ENCODE measurements around the gene TMEM176B.
"Not testable (repeated sequence)": the region's sequence is repeated elsewhere in the genome, so short reads cannot be mapped to it uniquely, and the experiment has no call there.

TMEM176B gene

GRCh38 chr7:150824379-150825177 is 24.4 kb upstream of the TMEM176B start:
- DNase-seq (ENCODE audit: insufficient read length, low spot score) (no peak), FAIRE-seq (no peak)

DNA sequence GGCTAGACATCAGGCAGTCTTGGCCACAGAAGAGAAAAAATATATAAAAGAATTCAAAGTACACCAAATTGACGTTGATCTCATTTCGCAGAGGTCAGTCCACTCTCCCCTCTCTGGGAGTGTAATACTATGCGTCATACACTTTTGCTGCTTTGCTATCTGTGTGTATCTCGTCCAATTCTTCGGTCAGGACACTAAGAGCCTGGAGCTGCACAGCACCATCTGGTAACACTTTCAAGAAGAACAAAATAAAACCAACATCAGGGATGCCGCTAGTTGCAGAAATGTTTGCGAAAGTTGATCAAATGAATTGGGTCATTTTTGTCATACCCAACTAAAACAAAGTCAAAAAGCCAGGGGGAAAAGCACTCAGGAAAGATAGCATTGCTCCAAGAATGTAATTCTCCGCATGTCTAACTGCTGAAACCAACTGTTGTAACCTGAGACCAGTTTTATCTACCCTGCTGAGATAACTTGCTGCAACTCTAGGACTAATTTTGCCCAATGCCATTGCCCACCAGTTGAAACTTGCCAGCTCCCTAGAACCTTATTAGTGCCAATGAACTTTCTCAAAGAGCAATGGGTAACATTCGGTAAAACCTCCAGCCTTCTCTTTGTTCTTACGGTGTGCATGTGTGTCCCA is 23.4 kb upstream of the TMEM176B start:
- no peak for FAIRE-seq
- TF ChIP-seq SPI1 (IDR thresholded peaks at IDR 0.05; ENCODE audit: low read depth, low read length): no peak
- TF ChIP-seq POLR2AphosphoS5 (IDR thresholded peaks at IDR 0.05; ENCODE audit: low read depth, low read length): no peak
- TF ChIP-seq POLR2A (IDR thresholded peaks at IDR 0.05; ENCODE audit: low read depth, low read length): no peak
- TF ChIP-seq TAF1 (IDR thresholded peaks at IDR 0.05; ENCODE audit: low read depth, low read length): no peak
- no peak for TF ChIP-seq PAX5 (IDR thresholded peaks at IDR 0.05; ENCODE audit: insufficient read depth, low read length, severe bottlenecking)
- TF ChIP-seq POU2F2 (IDR thresholded peaks at IDR 0.05; ENCODE audit: low read depth, low read length): no peak

More at GRCh38 chr7:150824379-150825177, 24.4 kb upstream of the TMEM176B start:
- TF ChIP-seq POLR2A (IDR thresholded peaks at IDR 0.05; ENCODE audit: low read depth, low read length) (no peak), SPI1 (IDR thresholded peaks at IDR 0.05; ENCODE audit: low read depth, low read length) (no peak), TAF1 (IDR thresholded peaks at IDR 0.05; ENCODE audit: low read depth, low read length) (no peak), PAX5 (IDR thresholded peaks at IDR 0.05; ENCODE audit: insufficient read depth, low read length, severe bottlenecking) (no peak), POLR2AphosphoS5 (IDR thresholded peaks at IDR 0.05; ENCODE audit: low read depth, low read length) (no peak), POU2F2 (IDR thresholded peaks at IDR 0.05; ENCODE audit: low read depth, low read length) (no peak)

GRCh38 chr7:150823043-150823442 is 22.9 kb upstream of the TMEM176B start:
- DNase-seq (ENCODE audit: insufficient read length, low spot score) (no peak), FAIRE-seq (no peak)
- no peak for TF ChIP-seq POLR2AphosphoS5 (IDR thresholded peaks at IDR 0.05; ENCODE audit: low read depth, low read length)
- TF ChIP-seq POU2F2 (IDR thresholded peaks at IDR 0.05; ENCODE audit: low read depth, low read length): no peak
- TF ChIP-seq POLR2A (IDR thresholded peaks at IDR 0.05; ENCODE audit: low read depth, low read length): no peak
- TF ChIP-seq TAF1 (IDR thresholded peaks at IDR 0.05; ENCODE audit: low read depth, low read length): no peak
- TF ChIP-seq SPI1 (IDR thresholded peaks at IDR 0.05; ENCODE audit: low read depth, low read length): no peak
- no peak for TF ChIP-seq PAX5 (IDR thresholded peaks at IDR 0.05; ENCODE audit: insufficient read depth, low read length, severe bottlenecking)

More for the DNA sequence above, 23.4 kb upstream of the TMEM176B start:
- DNase-seq (ENCODE audit: insufficient read length, low spot score): no peak

- FAIRE-seq: no peak
- TF ChIP-seq SPI1 (IDR thresholded peaks at IDR 0.05; ENCODE audit: low read depth, low read length) (no peak), POLR2AphosphoS5 (IDR thresholded peaks at IDR 0.05; ENCODE audit: low read depth, low read length) (no peak), TAF1 (IDR thresholded peaks at IDR 0.05; ENCODE audit: low read depth, low read length) (no peak), POU2F2 (IDR thresholded peaks at IDR 0.05; ENCODE audit: low read depth, low read length) (no peak), PAX5 (IDR thresholded peaks at IDR 0.05; ENCODE audit: insufficient read depth, low read length, severe bottlenecking) (no peak), POLR2A (IDR thresholded peaks at IDR 0.05; ENCODE audit: low read depth, low read length) (no peak)
Observed at GRCh38 chr7:150820578-150821198, 20.5 kb upstream of the TMEM176B start.

DNA sequence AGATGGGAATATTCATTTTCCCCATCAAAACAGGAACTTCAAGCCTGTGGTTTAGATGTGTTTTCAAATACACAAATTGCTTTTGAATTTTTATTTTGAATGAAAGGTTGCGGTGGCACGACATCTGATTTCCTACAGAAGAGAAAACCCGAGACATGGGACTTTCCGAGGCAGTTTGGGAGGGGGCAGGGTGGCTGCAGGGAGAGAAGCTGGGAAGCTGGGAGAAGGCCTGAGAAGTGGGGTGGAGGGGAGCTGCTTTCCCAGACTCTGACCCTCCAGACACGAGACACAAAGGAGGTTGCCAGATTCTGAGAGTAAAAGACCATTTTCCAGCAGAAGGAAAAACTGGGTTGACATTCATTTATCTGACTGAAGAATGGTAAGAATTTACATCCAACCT is 20.0 kb upstream of the TMEM176B start:
- TF ChIP-seq SPI1 (IDR thresholded peaks at IDR 0.05; ENCODE audit: low read depth, low read length): no peak
- no peak for TF ChIP-seq POLR2AphosphoS5 (IDR thresholded peaks at IDR 0.05; ENCODE audit: low read depth, low read length)
- TF ChIP-seq TAF1 (IDR thresholded peaks at IDR 0.05; ENCODE audit: low read depth, low read length): no peak
- TF ChIP-seq PAX5 (IDR thresholded peaks at IDR 0.05; ENCODE audit: insufficient read depth, low read length, severe bottlenecking): no peak
- no peak for TF ChIP-seq POLR2A (IDR thresholded peaks at IDR 0.05; ENCODE audit: low read depth, low read length)
- TF ChIP-seq POU2F2 (IDR thresholded peaks at IDR 0.05; ENCODE audit: low read depth, low read length): no peak
- no peak for DNase-seq (ENCODE audit: insufficient read length, low spot score)
- no peak for FAIRE-seq

More at GRCh38 chr7:150820578-150821198, 20.5 kb upstream of the TMEM176B start:
- DNase-seq (ENCODE audit: insufficient read length, low spot score): no peak

GRCh38 chr7:150818971-150819370 is 18.8 kb upstream of the TMEM176B start:
- FAIRE-seq (no peak), DNase-seq (ENCODE audit: insufficient read length, low spot score) (no peak)
- TF ChIP-seq TAF1 (IDR thresholded peaks at IDR 0.05; ENCODE audit: low read depth, low read length) (no peak), SPI1 (IDR thresholded peaks at IDR 0.05; ENCODE audit: low read depth, low read length) (no peak), PAX5 (IDR thresholded peaks at IDR 0.05; ENCODE audit: insufficient read depth, low read length, severe bottlenecking) (no peak), POU2F2 (IDR thresholded peaks at IDR 0.05; ENCODE audit: low read depth, low read length) (no peak), POLR2AphosphoS5 (IDR thresholded peaks at IDR 0.05; ENCODE audit: low read depth, low read length) (no peak), POLR2A (IDR thresholded peaks at IDR 0.05; ENCODE audit: low read depth, low read length) (no peak)

DNA sequence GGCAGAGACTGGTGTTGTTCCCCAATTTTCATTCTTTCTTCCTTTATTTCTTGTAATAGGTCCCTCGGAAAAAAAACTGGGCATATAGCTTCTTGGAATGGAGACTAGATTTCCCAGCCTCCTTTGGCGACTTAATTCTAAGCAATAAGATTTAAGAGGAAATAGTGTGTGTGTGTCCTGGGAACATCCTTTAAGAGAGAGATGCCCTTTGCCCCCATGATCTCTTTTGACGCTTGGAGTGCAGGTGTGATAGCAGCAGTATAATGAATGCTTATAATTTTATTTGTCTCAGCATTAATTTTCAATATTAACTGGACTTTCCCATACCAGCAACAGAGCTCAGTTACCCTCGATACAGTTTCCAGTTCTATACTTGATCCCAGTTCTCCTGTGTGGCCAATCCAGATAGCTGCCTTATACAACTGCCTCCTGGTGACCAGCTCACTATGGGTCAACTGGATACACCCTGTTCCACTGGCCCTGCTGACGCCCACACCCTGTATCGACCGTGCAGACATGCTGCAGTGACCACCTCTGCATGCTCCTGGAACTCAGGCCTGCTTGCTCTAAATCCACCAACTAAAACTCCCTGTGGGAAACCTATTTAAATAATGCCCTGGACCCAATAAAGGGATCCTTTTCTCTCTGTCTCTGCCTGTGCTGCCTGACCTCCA is 14.3 kb upstream of the TMEM176B start:
- no peak for DNase-seq (ENCODE audit: insufficient read length, low spot score)
- TF ChIP-seq POLR2A (IDR thresholded peaks at IDR 0.05; ENCODE audit: low read depth, low read length) (no peak), PAX5 (IDR thresholded peaks at IDR 0.05; ENCODE audit: insufficient read depth, low read length, severe bottlenecking) (no peak)
- no peak for FAIRE-seq

DNA sequence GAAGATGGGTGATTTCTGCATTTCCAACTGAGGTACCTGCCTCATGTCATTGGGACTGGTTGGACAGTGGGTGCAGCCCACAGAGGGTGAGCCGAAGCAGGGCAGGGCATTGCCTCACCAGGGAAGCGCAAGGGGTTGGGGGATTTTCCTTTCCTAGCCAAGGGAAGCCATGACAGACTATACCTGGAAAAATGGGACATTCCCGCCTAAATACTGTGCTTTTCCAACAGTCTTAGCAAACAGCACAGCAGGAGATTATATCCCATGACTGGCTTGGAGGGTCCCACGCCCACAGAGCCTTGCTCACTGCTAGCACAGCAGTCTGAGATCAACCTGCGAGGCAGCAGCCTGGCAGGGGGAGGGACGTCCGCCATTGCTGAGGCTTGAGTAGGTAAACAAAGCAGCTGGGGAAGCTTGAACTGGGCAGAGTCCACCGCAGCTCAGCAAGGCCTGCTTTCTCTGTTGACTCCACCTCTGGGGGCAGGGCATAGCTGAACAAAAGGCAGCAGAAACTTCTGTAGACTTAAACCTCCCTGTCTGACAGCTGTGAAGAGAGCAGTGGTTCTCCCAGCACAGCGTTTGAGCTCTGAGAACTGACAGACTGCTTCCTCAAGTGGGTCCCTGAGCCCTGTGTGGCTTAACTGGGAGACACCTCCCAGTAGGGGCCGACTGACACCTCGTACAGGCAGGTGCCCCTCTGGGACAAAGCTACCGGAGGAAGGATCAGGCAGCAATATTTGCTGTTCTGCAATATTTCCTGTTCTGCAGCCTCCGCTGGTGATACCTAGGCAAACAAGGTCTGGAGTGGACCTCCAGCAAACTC is 7.7 kb upstream of the TMEM176B start:
- not testable (repeated sequence) for DNase-seq (ENCODE audit: insufficient read length, low spot score); FAIRE-seq

All from GM12891 (cell line).